ENCODE data around the gene SPATA24. TPM values are rescaled to one million over a fixed set of nuclear protein-coding genes. Genes with fewer than 3 reads are reported as not detected.
"Not testable (repeated sequence)": the region's sequence is repeated elsewhere in the genome, so short reads cannot be mapped to it uniquely, and the experiment has no call there.

The SPATA24 gene
- polyA plus RNA-seq, 2 of the 4 experiments (the other 2 are of a cell fraction): 5.7 to 6.9 TPM

- TF ChIP-seq ATOH8 (CRISPR knock-in tag; IDR thresholded peaks at IDR 0.05; ENCODE audit: low read depth): no peak
- TF ChIP-seq MAZ (IDR thresholded peaks at IDR 0.05; ENCODE audit: borderline replicate concordance, low read depth, low read length): no peak
Observed at GRCh38 chr5:139446956-139447779, 43.3 kb upstream of the SPATA24 start (continued).

GRCh38 chr5:139445325-139446170 is 41.7 kb upstream of the SPATA24 start:
- 52% methylated on average over 7 of the region's 7 CpGs for WGBS (ENCODE audit: missing lambda C conversion rate)
- ATAC-seq (no peak; a peak in 1 of 6 replicates), DNase-seq (ENCODE audit: low read depth in 1 of 2, low spot score in 1 of 2) (no peak), FAIRE-seq (no peak)
- POLR2A ChIA-PET: no interaction called here
- Histone ChIP-seq H3K4me2 (no peak overlapping the region), H3K4me3 (no peak overlapping the region), H3K27ac (no peak overlapping the region), H3K4me1 (no peaks in the 10 kb centered on the region), H3K9me3 (no peaks in the 10 kb centered on the region)
- no peak for TF ChIP-seq USF2 (IDR thresholded peaks at IDR 0.05)
- TF ChIP-seq CEBPB (IDR thresholded peaks at IDR 0.05): no peak
- no peak for TF ChIP-seq ESRRA (IDR thresholded peaks at IDR 0.05; ENCODE audit: borderline replicate concordance, low read length)
- TF ChIP-seq MAX (IDR thresholded peaks at IDR 0.05): no peak
- no peak for TF ChIP-seq NR3C1 (IDR thresholded peaks at IDR 0.05)
- TF ChIP-seq CBX2 (IDR thresholded peaks at IDR 0.05; ENCODE audit: borderline replicate concordance, low read depth): no peak
- no peak for TF ChIP-seq ZSCAN20 (CRISPR knock-in tag; IDR thresholded peaks at IDR 0.05)
- no peak for TF ChIP-seq ZNF302 (CRISPR knock-in tag; IDR thresholded peaks at IDR 0.05)
- CTCF ChIA-PET: interaction anchor here (0.6 to 4.4 kb wide), 2 partner anchors 16 to 68 kb away, joined by 3 to 26 read pairs; no protein-coding TSS in a partner anchor

GRCh38 chr5:139443831-139444453 is 40.1 kb upstream of the SPATA24 start:
- FAIRE-seq (no peak), DNase-seq (ENCODE audit: low read depth in 1 of 2, low spot score in 1 of 2) (no peak), ATAC-seq (no peak)
- Histone ChIP-seq H3K27ac (no peak overlapping the region), H3K4me3 (no peak overlapping the region), H3K4me1 (peaks cover 4% of the 10 kb centered on the region; the same call in 1 of the 3 replicates), H3K9me3 (no peaks in the 10 kb centered on the region), H3K4me2 (no peak overlapping the region)
- 49% methylated on average over 4 of the region's 4 CpGs for WGBS (ENCODE audit: missing lambda C conversion rate)
- CTCF ChIA-PET: interaction anchor here (1.7 to 4.4 kb wide), 2 partner anchors 22 to 70 kb away, joined by 6 to 26 read pairs; no protein-coding TSS in a partner anchor
- POLR2A ChIA-PET: no interaction called here
- no peak for TF ChIP-seq ZNF302 (CRISPR knock-in tag; IDR thresholded peaks at IDR 0.05)
- no peak for TF ChIP-seq MAX (IDR thresholded peaks at IDR 0.05)
- no peak for TF ChIP-seq MAFK (IDR thresholded peaks at IDR 0.05; ENCODE audit: partially characterized antibody)
- no peak for TF ChIP-seq BCL3 (IDR thresholded peaks at IDR 0.05)
- no peak for TF ChIP-seq HOXB13 (CRISPR knock-in tag; IDR thresholded peaks at IDR 0.05; ENCODE audit: low read depth)
- TF ChIP-seq HES2 (IDR thresholded peaks at IDR 0.05): no peak
- TF ChIP-seq PBX3 (IDR thresholded peaks at IDR 0.05): no peak
- TF ChIP-seq POLR2AphosphoS2 (conservative IDR thresholded peaks at IDR 0.05; ENCODE audit: low read length): no peak

- FAIRE-seq; ATAC-seq; DNase-seq (ENCODE audit: low read depth in 1 of 2, low spot score in 1 of 2); H3K27ac ChIP-seq; H3K4me2 ChIP-seq; H3K9me3 ChIP-seq; POLR2A ChIA-PET; H3K4me3 ChIP-seq; H3K4me1 ChIP-seq: not testable (repeated sequence)
- WGBS (ENCODE audit: missing lambda C conversion rate): 90% methylated on average over 17 of the region's 17 CpGs
- CTCF ChIA-PET: interaction anchor here (3.0 to 8.4 kb wide), 3 partner anchors 18 to 73 kb away, joined by 12 to 88 read pairs (median 15); no protein-coding TSS in a partner anchor
Observed at GRCh38 chr5:139440416-139440815, 36.5 kb upstream of the SPATA24 start.
